Sigmoid colon (tissue), 7 donors: ENCODE results near the gene LHFPL6. TPM values are rescaled to one million over a fixed set of nuclear protein-coding genes. Genes with fewer than 3 reads are reported as not detected.
A peak's percentile ranks its signal among the peaks of the same experiment; 100 is the strongest.

Source experiments
- DNase-seq: peaks from one replicate; pipeline ENCODE4 v3.0.0-alpha.2; 2019
- H3K27ac ChIP-seq, 4 donors: fragments of 200-600 bp; sonication (generic); one replicate each; pipeline ENCODE4 v1.5.1; 2016 to 2019; ENCODE audit warnings: mild to moderate bottlenecking in 1 of 4
- H3K27me3 ChIP-seq, 3 donors: fragments of 200-600 bp; sonication (generic); one replicate each; pipeline ENCODE4 v1.5.1; 2019; ENCODE audit warnings: mild to moderate bottlenecking in 1 of 3
- H3K36me3 ChIP-seq, 4 donors: fragments of 200-600 bp; sonication (generic); one replicate each; pipeline ENCODE4 v1.5.1; 2016 to 2019
- H3K4me1 ChIP-seq, 4 donors: fragments of 200-600 bp; sonication (generic); one replicate each; pipeline ENCODE4 v1.5.1; 2017 to 2019
- H3K4me3 ChIP-seq, 4 donors: fragments of 200-600 bp; sonication (generic); one replicate each; pipeline ENCODE4 v1.5.1; 2017 to 2019; ENCODE audit warnings: mild to moderate bottlenecking in 2 of 4, moderate library complexity in 1 of 4
- H3K9me3 ChIP-seq, 4 donors: fragments of 200-600 bp in 3 of 4; sonication (generic) in 3 of 4; one replicate each; pipeline versions ENCODE4 v1.5.1 to v1.6.1; 2013 to 2019
- EP300 ChIP-seq, 4 donors: sonication (generic); formaldehyde crosslinking; IDR thresholded peaks; one replicate each; pipeline ENCODE4 v1.6.1; 2017; ENCODE audit warnings: antibody characterized with exemption in 4 of 4
- POLR2A ChIP-seq, 2 donors: fragments of 450-650 bp; IDR thresholded peaks; one replicate each; pipeline ENCODE4 v1.6.1; 2016; ENCODE audit warnings: antibody characterized with exemption in 2 of 2, mild to moderate bottlenecking in 2 of 2, moderate library complexity in 2 of 2
- POLR2AphosphoS5 ChIP-seq, 4 donors: sonication (generic); formaldehyde crosslinking; IDR thresholded peaks; one replicate each; pipeline ENCODE4 v1.6.1; 2017; ENCODE audit warnings: antibody characterized with exemption in 4 of 4
- WGBS, 2 donors: extraction: QIAGEN DNeasy Blood & Tissue Kit; methylation state at CpG; one replicate each; pipeline ENCODE4 v1.1.7; 2013; 5-methylcytosine and 5-hydroxymethylcytosine counted together
- intact Hi-C: fragments of 100-400 bp; cut with DNase I; formaldehyde crosslinking; loops from one replicate; pipeline ENCODE4 v1.15.1; 2023
- polyA plus RNA-seq, 3 donors: library from polyadenylated mRNA; stranded (reverse); fragments of 200-250 nt; gene quantifications; one replicate each; pipeline ENCODE4 v1.2.3, GENCODE V29; 2013
- total RNA-seq, 4 donors: library from RNA; depleted of rRNA; stranded (reverse); fragments of >200 nt; gene quantifications; one replicate each; pipeline ENCODE4 v1.1.0, GENCODE V29; 2016
- TF ChIP-seq, protein P1 (sequence below), 4 experiments: fragments of 450-650 bp in 3 of 4; fragments of 200-600 bp in 1 of 4; IDR thresholded peaks; one replicate each; pipeline ENCODE4 v1.5.1; 2016 to 2019; ENCODE audit warnings: antibody characterized with exemption in 4 of 4, mild to moderate bottlenecking in 3 of 4, moderate library complexity in 2 of 4
- donor health status: healthy with polysubstance abuse.
- donor health status: Bipolar disorder and iron deficiency.
- donor health status: healthy.

LHFPL6 gene
- total and polyA plus RNA-seq, 7 donors = 2.5 to 69.2 (median 41.7) TPM

GRCh38 chr13:39455521-39456175 lies 147.3 kb downstream of the LHFPL6 start:
- no peak for DNase-seq
- no peak for TF ChIP-seq POLR2AphosphoS5 (IDR thresholded peaks at IDR 0.05)
- TF ChIP-seq EP300 (IDR thresholded peaks at IDR 0.05) = no peak
- TF ChIP-seq POLR2A (IDR thresholded peaks at IDR 0.05) = no peak
- TF ChIP-seq, protein P1, sequence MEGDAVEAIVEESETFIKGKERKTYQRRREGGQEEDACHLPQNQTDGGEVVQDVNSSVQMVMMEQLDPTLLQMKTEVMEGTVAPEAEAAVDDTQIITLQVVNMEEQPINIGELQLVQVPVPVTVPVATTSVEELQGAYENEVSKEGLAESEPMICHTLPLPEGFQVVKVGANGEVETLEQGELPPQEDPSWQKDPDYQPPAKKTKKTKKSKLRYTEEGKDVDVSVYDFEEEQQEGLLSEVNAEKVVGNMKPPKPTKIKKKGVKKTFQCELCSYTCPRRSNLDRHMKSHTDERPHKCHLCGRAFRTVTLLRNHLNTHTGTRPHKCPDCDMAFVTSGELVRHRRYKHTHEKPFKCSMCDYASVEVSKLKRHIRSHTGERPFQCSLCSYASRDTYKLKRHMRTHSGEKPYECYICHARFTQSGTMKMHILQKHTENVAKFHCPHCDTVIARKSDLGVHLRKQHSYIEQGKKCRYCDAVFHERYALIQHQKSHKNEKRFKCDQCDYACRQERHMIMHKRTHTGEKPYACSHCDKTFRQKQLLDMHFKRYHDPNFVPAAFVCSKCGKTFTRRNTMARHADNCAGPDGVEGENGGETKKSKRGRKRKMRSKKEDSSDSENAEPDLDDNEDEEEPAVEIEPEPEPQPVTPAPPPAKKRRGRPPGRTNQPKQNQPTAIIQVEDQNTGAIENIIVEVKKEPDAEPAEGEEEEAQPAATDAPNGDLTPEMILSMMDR (IDR thresholded peaks at IDR 0.05) = no peak
- H3K36me3 ChIP-seq = no peaks in the 10 kb centered on the region
- H3K27ac ChIP-seq = no peak overlapping the region
- H3K4me3 ChIP-seq = no peak overlapping the region
- peaks cover 0 to 33% (median 31%) of the 10 kb centered on the region in 4 donors for H3K4me1 ChIP-seq
- intact Hi-C loops = no loop called here
- 62 to 64% methylated on average over 4 of the region's 4 CpGs for WGBS, 2 donors
- H3K9me3 ChIP-seq = no peaks in the 10 kb centered on the region
- no peaks in the 10 kb centered on the region for H3K27me3 ChIP-seq

DNA sequence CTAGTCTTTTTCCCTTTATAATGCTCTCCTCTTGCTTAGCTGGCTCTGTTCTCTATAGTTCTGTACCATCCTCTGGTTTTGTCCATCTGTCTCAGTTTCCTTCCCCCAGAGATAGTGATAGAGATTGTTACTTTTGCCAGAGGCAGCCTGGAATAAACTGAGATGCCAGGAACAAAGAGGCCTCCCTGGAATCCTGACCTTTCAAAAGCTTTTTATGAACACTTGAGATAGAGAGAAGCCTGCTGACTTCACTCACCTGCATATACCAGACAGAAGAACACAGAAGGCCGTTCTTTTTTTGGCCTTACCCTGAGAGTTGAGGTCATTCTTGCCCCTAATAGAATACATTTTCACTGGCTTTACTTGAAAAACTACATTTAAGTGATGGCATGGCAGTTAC lies 150.2 kb downstream of the LHFPL6 start:
- Histone ChIP-seq H3K27ac (peak overlapping the region in 3 of 4 donors; percentile 68 to 82 (median 79)), H3K9me3 (no peaks in the 10 kb centered on the region), H3K36me3 (no peaks in the 10 kb centered on the region), H3K4me3 (no peak overlapping the region), H3K4me1 (peaks cover 0 to 36% (median 34%) of the 10 kb centered on the region in 4 donors), H3K27me3 (no peaks in the 10 kb centered on the region)
- intact Hi-C loops = no loop called here
- TF ChIP-seq EP300 (IDR thresholded peaks at IDR 0.05) (no peak), POLR2A (IDR thresholded peaks at IDR 0.05) (no peak), POLR2AphosphoS5 (IDR thresholded peaks at IDR 0.05) (no peak)
- TF ChIP-seq, protein P1 (IDR thresholded peaks at IDR 0.05) = no peak
- 71 to 75% methylated on average over 1 of the region's 1 CpG for WGBS, 2 donors
- no peak for DNase-seq

- TF ChIP-seq EP300 (IDR thresholded peaks at IDR 0.05) = peak in 3 of 4 donors; percentile 4 to 80 (median 8)
- TF ChIP-seq POLR2AphosphoS5 (IDR thresholded peaks at IDR 0.05) = peak; percentile 60 to 97 (median 92)
- TF ChIP-seq, protein P1 (IDR thresholded peaks at IDR 0.05) = no peak
- Histone ChIP-seq H3K27me3 (no peaks in the 10 kb centered on the region), H3K36me3 (no peaks in the 10 kb centered on the region), H3K9me3 (no peaks in the 10 kb centered on the region), H3K4me1 (peaks cover 0 to 36% (median 34%) of the 10 kb centered on the region in 4 donors), H3K27ac (peak overlapping the region; percentile 4 to 82 (median 74)), H3K4me3 (peak overlapping the region in 1 of 4 donors; percentile 15)
- intact Hi-C loops = no loop called here
- 63 to 89% methylated on average over 3 of the region's 3 CpGs for WGBS, 2 donors
- DNase-seq = no peak
Observed at GRCh38 chr13:39452417-39452816, 150.6 kb downstream of the LHFPL6 start.

GRCh38 chr13:39451860-39452301 lies 151.1 kb downstream of the LHFPL6 start:
- Histone ChIP-seq H3K27me3 (no peaks in the 10 kb centered on the region), H3K4me3 (peak overlapping the region in 1 of 4 donors; percentile 15), H3K27ac (peak overlapping the region; percentile 4 to 82 (median 74)), H3K9me3 (no peaks in the 10 kb centered on the region), H3K36me3 (no peaks in the 10 kb centered on the region), H3K4me1 (peaks cover 0 to 36% (median 34%) of the 10 kb centered on the region in 4 donors)
- TF ChIP-seq EP300 (IDR thresholded peaks at IDR 0.05) (peak in 1 of 4 donors; percentile 8), POLR2A (IDR thresholded peaks at IDR 0.05) (no peak), POLR2AphosphoS5 (IDR thresholded peaks at IDR 0.05) (peak in 2 of 4 donors; percentile 7 to 31)
- TF ChIP-seq, protein P1 (IDR thresholded peaks at IDR 0.05) = no peak
- WGBS, 2 donors = 28 to 54% methylated on average over 4 of the region's 4 CpGs
- DNase-seq = peak; percentile 77
- intact Hi-C loops = loop anchor here (2.0 kb wide), 1 partner anchor 151 kb away; the partner anchor contains the start of gene LHFPL6
